Measurements from ENCODE around the gene RIC8A. TPM values are rescaled to one million over a fixed set of nuclear protein-coding genes. Genes with fewer than 3 reads are reported as not detected.
A peak's percentile ranks its signal among the peaks of the same experiment; 100 is the strongest.
"Not testable (repeated sequence)": the region's sequence is repeated elsewhere in the genome, so short reads cannot be mapped to it uniquely, and the experiment has no call there.

Gene RIC8A
- total RNA-seq, 1 donor from 2014 or later, result 102 TPM

DNA sequence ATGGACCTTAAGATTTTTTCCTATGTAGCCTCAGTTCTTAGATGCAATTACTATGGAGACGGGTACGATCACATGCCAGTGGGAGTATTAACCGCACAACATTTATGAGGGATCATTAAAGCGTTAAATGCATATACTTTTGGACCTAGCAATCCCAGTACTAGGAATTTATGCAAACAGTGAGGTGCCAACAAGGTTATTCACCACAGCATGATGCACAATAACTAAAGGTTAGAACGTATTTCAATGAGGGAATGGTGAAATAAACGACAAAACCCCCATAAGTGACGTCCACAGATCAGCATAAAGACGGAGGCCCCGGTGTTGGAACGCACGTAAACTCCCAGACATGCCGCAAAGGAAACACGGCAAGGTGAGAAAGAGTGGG is 28.1 kb downstream of the RIC8A start:
- Histone ChIP-seq H3K27ac (peak overlapping the region; percentile 98), H3K36me3 (peaks cover 3 to 6% of the 10 kb centered on the region in 2 donors), H3K9me3 (no peaks in the 10 kb centered on the region), H3K27me3 (no peaks in the 10 kb centered on the region), H3K4me3 (peak overlapping the region; percentile 96 to 99), H3K4me1 (peaks cover 8 to 15% of the 10 kb centered on the region in 2 donors)
- TF ChIP-seq, protein P1, sequence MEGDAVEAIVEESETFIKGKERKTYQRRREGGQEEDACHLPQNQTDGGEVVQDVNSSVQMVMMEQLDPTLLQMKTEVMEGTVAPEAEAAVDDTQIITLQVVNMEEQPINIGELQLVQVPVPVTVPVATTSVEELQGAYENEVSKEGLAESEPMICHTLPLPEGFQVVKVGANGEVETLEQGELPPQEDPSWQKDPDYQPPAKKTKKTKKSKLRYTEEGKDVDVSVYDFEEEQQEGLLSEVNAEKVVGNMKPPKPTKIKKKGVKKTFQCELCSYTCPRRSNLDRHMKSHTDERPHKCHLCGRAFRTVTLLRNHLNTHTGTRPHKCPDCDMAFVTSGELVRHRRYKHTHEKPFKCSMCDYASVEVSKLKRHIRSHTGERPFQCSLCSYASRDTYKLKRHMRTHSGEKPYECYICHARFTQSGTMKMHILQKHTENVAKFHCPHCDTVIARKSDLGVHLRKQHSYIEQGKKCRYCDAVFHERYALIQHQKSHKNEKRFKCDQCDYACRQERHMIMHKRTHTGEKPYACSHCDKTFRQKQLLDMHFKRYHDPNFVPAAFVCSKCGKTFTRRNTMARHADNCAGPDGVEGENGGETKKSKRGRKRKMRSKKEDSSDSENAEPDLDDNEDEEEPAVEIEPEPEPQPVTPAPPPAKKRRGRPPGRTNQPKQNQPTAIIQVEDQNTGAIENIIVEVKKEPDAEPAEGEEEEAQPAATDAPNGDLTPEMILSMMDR (IDR thresholded peaks at IDR 0.05), result no peak
- no peak for DNase-seq (ENCODE audit: low spot score in 2 of 2)
- intact Hi-C loops (cut with DNase I), result loop anchor here (5.0 kb wide), 2 partner anchors 72 to 342 kb away; partner anchors contain the start of genes IFITM2 and PHRF1

DNA sequence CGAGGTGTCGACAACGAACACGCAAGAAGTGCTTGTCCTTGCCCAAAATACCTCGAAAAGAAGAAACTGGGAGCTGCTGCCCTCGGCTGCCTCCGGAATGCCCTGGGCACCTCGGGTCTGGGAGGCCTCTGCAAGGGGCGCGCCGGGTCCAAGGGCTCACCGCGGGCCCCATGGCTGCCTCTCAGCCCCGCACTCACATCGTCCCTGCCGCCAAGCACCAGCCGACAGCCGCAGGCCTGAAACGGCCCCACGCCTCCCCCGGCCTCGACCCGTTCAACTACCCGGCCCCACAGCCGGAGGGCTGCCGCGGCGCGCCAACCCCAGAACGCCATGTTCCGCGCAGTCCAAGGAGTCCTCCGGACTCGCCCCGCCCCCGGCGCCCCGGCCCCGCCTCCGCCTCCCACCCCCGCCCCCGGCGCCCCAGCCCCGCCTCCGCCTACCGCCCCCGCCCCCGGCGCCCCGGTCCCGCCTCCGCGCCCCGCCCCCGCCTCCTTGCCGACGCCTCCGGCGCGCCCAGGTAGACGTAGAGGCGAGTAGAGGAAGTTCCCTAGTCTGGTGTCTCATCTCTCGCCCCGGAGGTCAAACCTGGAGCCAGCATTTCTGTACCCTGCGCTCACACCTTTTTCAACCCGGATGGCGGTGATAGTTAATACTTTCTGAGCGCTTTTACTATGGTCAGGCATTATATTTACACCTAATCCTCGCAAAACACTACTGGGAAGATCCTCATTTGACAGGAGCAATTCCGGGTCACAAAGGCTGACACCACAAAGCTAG is 28.7 kb downstream of the RIC8A start, which contains the start of gene SIRT3:
SIRT3 (minus strand) TSS at position 346 of the 777 bp plus-strand sequence; CDS start at position 332, 14 bp downstream.
- Histone ChIP-seq H3K27ac (peak within 1 kb of the TSS; percentile 98), H3K9me3 (no peaks in the 10 kb centered on the region), H3K4me3 (peak within 1 kb of the TSS; percentile 96 to 99), H3K36me3 (peaks cover 6 to 12% of the 10 kb centered on the region in 2 donors), H3K4me1 (peaks cover 8 to 15% of the 10 kb centered on the region in 2 donors), H3K27me3 (no peaks in the 10 kb centered on the region)
- TF ChIP-seq, protein P1 (IDR thresholded peaks at IDR 0.05), result peak in 2 of 3 experiments; percentile 20 to 46
- peak; percentile 43 to 90 for DNase-seq (ENCODE audit: low spot score in 2 of 2)
- intact Hi-C loops (cut with DNase I), result loop anchor here (1.0 to 5.0 kb wide), 7 partner anchors 29 to 341 kb away; partner anchors contain the start of genes BET1L, IFITM2, PGGHG and PHRF1

DNA sequence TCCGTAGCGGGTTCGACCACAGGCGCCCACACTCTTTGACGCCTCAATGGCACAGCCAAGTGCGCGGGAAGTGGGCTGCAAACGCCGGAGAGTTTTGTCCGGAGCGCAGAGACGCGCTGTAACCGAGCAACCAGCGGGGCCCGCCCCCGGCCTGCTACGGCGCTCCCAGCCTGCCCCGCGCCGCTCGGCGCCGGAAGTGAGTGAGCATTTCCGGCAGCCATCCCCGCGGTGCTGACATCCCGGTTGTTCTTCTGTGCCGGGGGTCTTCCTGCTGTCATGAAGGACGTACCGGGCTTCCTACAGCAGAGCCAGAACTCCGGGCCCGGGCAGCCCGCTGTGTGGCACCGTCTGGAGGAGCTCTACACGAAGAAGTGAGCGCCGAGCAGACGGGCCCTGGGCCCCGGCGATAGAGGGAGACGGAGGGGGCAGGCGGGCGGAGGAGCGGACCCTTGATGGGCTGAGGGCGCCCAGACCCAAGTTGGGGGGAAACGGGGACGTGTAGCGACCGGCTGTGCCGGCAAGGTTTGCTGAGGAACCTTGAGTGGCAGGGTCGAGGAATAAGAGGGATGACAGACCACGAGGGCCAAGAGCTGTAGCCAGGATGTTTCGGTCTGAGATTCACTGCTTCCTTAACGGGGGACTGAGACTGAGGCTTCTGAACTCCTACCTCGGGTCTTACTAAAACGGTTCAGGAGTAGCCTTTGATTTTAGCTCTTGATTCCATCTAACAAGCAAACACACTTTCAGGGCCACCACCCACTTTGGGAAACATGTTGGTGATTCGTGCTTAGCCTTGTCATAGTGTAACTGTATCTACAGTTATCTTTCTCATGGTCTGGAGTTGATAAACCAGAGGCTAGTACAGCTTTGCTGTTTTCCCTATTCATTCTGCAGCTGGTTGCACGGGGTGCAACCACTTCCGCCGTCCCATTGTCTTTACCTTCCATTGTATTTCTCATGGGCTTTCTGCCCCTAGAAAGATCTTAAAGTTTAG is 29.6 kb downstream of the RIC8A start, which contains the start of gene PSMD13:
PSMD13 (plus strand) TSS at position 203 of the 994 bp plus-strand sequence; CDS start at position 277, 74 bp downstream.
- peaks cover 8 to 15% of the 10 kb centered on the region in 2 donors for H3K4me1 ChIP-seq
- TF ChIP-seq, protein P1 (IDR thresholded peaks at IDR 0.05), result no peak
- intact Hi-C loops (cut with DNase I), result loop anchor here (1.0 to 5.0 kb wide), 7 partner anchors 30 to 340 kb away; partner anchors contain the start of genes BET1L, IFITM2, PGGHG and PHRF1
- peaks cover 13 to 17% of the 10 kb centered on the region in 2 donors for H3K36me3 ChIP-seq
- H3K4me3 ChIP-seq, result peak within 1 kb of the TSS; percentile 96 to 99
- H3K27me3 ChIP-seq, result no peaks in the 10 kb centered on the region
- H3K27ac ChIP-seq, result peak within 1 kb of the TSS; percentile 98
- peak; percentile 32 to 92 for DNase-seq (ENCODE audit: low spot score in 2 of 2)
- H3K9me3 ChIP-seq, result no peaks in the 10 kb centered on the region

DNA sequence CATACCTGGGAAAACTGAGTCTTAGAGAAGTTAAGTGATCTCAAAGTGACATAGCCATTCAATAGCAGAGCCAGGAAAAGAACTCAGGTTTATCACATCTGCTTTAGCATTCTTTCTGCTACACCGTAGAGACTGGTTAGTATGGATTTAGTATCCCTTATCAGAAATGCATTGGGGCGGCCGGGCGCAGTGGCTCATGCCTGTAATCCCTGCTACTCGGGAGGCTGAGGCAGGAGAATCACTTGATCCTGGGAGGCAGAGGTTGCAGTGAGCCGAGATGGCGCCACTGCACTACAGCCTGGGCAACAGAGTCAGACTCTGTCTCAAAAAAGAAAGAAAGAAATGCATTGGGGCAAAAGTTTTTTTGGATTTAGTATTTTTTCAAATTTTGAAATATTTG is 30.8 kb downstream of the RIC8A start:
- H3K4me3 ChIP-seq, result peak overlapping the region in 1 of 2 donors; percentile 99
- not testable (repeated sequence) for DNase-seq (ENCODE audit: low spot score in 2 of 2); H3K9me3 ChIP-seq; H3K27ac ChIP-seq; H3K27me3 ChIP-seq
- peaks cover 19 to 21% of the 10 kb centered on the region in 2 donors for H3K36me3 ChIP-seq
- peaks cover 8 to 15% of the 10 kb centered on the region in 2 donors for H3K4me1 ChIP-seq
- intact Hi-C loops (cut with DNase I), result loop anchor here (5.0 kb wide), 2 partner anchors 69 to 339 kb away; partner anchors contain the start of genes IFITM2 and PHRF1

DNA sequence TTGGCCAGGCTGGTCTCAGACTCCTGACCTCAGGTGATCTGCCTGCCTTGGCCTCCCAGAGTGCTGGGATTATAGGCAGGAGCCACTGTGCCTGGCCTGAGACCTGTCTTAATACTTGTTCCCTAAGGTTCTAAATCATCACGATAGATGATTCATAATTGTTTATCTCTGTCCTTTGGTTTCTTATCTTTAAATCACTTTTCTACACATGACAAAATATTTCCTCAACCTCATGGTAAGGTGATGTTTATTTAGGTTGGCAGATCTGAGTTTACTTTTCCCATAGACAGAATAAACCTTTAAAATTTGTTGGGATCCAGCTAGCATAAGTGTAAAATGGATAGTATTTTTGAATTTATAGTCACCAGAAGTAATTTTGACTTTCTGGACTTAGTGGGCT is 32.8 kb downstream of the RIC8A start:
- no peak overlapping the region for H3K4me3 ChIP-seq
- TF ChIP-seq, protein P1 (IDR thresholded peaks at IDR 0.05), result no peak
- no peak for DNase-seq (ENCODE audit: low spot score in 2 of 2)
- no peak overlapping the region for H3K27ac ChIP-seq
- no peaks in the 10 kb centered on the region for H3K9me3 ChIP-seq
- intact Hi-C loops (cut with DNase I), result no loop called here
- H3K4me1 ChIP-seq, result peaks cover 3 to 9% of the 10 kb centered on the region in 2 donors
- H3K36me3 ChIP-seq, result peaks cover 38 to 39% of the 10 kb centered on the region in 2 donors
- no peaks in the 10 kb centered on the region for H3K27me3 ChIP-seq

All from ascending aorta (tissue), 2 donors.